Lung (tissue), 12 donors: ENCODE data around the gene CUL7. TPM values are rescaled to one million over a fixed set of nuclear protein-coding genes. Genes with fewer than 3 reads are reported as not detected.

ENCODE experiments used
- ATAC-seq: fragments of 200-7000 bp; cut with Tn5 transposase; one replicate; pipeline ENCODE4 v1.9.1; 2020; ENCODE audit warnings: moderate number of reproducible peaks; ENCODE audit not compliant: insufficient read depth, low FRiP score
- DNase-seq, 3 donors: peaks; one replicate each; pipeline ENCODE4 v3.0.0-alpha.2; 2013 to 2017
- H3K27ac ChIP-seq, 2 donors: one replicate each; pipeline ENCODE4 v1.5.1; 2013; ENCODE audit warnings: mild to moderate bottlenecking in 2 of 2, moderate library complexity in 2 of 2, control low read depth in 1 of 2, inconsistent platforms in 1 of 2, low read depth in 1 of 2, low read length in 1 of 2
- H3K27me3 ChIP-seq, 3 donors: one replicate each; pipeline ENCODE4 v1.5.1; 2013; ENCODE audit warnings: low read length in 2 of 3; ENCODE audit not compliant: control insufficient read depth in 3 of 3, insufficient read depth in 3 of 3
- H3K36me3 ChIP-seq, 4 donors: one replicate each; pipeline ENCODE4 v1.5.1; 2013; ENCODE audit warnings: low read length in 4 of 4, mild to moderate bottlenecking in 1 of 4, moderate library complexity in 1 of 4; ENCODE audit not compliant: control insufficient read depth in 4 of 4, insufficient read depth in 4 of 4
- H3K4me1 ChIP-seq, 5 donors: one replicate each; pipeline ENCODE4 v1.5.1; 2013; ENCODE audit warnings: low read length in 5 of 5, mild to moderate bottlenecking in 2 of 5, moderate library complexity in 1 of 5; ENCODE audit not compliant: control insufficient read depth in 5 of 5, insufficient read depth in 5 of 5
- H3K4me3 ChIP-seq: one replicate; pipeline ENCODE4 v1.5.1; 2013; ENCODE audit warnings: mild to moderate bottlenecking, control low read depth, moderate library complexity
- H3K9ac ChIP-seq, 2 donors: one replicate each; pipeline ENCODE4 v1.5.1; 2013; ENCODE audit warnings: low read length in 2 of 2, control low read depth in 1 of 2; ENCODE audit not compliant: insufficient read depth in 1 of 2
- H3K9me3 ChIP-seq, 4 donors: one replicate each; pipeline ENCODE4 v1.5.1; 2013; ENCODE audit warnings: low read length in 3 of 4, mild to moderate bottlenecking in 1 of 4, moderate library complexity in 1 of 4; ENCODE audit not compliant: control insufficient read depth in 4 of 4, insufficient read depth in 3 of 4
- CTCF ChIP-seq: IDR thresholded peaks from 2 replicates; pipeline ENCODE4 v1.5.1; 2012; ENCODE audit warnings: mild to moderate bottlenecking; ENCODE audit errors: control extremely low read depth, extremely low read depth
- WGBS, 2 donors: extraction: QIAGEN DNeasy Blood & Tissue Kit; methylation state at CpG; one replicate each; pipeline ENCODE4 v1.1.7; 2013; 5-methylcytosine and 5-hydroxymethylcytosine counted together
- polyA plus RNA-seq, 2 donors: library from polyadenylated mRNA; stranded (reverse); fragments of 200-250 nt; gene quantifications; one replicate each; pipeline ENCODE4 v1.2.1, GENCODE V29; 2013
- total RNA-seq, 2 donors: library from RNA; depleted of rRNA in 1 of 2; stranded (reverse); fragments of >200 nt in 1 of 2; gene quantifications; one replicate each; pipeline ENCODE4 v1.2.1, GENCODE V29; 2014 to 2021
- donor health status: control.
- donor health status: control.
- donor health status: Bipolar disorder and iron deficiency.
- donor health status: healthy.
- donor health status: DM: yes; HTN: yes; CAD: no.

CUL7 gene
- total and polyA plus RNA-seq, 4 donors, result 8.2 to 23.6 (median 15.2) TPM

DNA sequence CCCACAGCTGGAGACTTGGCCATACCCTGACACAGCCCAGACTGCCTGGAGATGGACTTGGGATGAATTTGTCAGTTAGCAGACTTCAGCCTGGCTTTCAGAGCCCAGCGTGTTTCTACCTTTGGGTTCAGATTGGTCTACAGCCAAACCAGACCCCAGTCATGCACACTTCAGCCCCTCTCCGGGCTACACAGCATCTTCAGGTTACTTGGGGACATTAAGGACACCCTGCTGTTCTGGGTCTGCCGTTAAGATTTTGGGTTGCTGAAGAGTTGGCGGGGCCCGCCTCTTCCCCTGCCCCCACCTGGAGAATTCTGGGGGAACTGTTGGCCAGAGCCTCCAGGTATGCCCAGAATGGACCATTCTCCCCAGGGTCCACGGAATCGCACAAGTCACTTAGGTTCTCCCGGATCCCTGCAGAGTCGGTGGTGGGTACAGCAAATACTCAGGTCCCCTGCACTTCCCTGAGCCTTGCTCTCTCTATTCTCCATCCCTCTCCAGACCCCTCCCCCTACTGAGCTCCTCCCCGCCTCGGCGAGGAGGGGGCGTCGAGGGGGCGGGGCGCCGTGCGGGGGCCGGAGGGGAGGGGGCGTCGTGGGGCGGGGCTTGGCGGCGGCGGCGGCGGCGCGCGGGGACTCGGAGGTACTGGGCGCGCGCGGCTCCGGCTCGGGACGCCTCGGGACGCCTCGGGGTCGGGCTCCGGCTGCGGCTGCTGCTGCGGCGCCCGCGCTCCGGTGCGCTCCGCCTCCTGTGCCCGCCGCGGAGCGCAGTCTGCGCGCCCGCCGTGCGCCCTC is 22.2 kb upstream of the CUL7 start, which contains the start of gene PTK7:
TSS of gene PTK7 (plus strand) at position 645 of the 794 bp plus-strand sequence. CDS start 175 bp downstream, outside the sequence.
- Histone ChIP-seq H3K9ac (peak within 1 kb of the TSS; percentile 50 to 77), H3K36me3 (peaks cover 3 to 12% (median 11%) of the 10 kb centered on the region in 4 donors), H3K4me3 (peak within 1 kb of the TSS; percentile 83), H3K9me3 (no peaks in the 10 kb centered on the region), H3K27me3 (no peaks in the 10 kb centered on the region), H3K27ac (peak within 1 kb of the TSS in 1 of 2 donors; percentile 78), H3K4me1 (peaks cover 4 to 43% (median 21%) of the 10 kb centered on the region in 5 donors)
- TF ChIP-seq CTCF, result no peak
- WGBS, 2 donors, result 4 to 7% methylated on average over 25 to 60 of the region's 60 CpGs
- DNase-seq (peak; percentile 95 to 96 (median 95)), ATAC-seq (peak; percentile 69)

DNA sequence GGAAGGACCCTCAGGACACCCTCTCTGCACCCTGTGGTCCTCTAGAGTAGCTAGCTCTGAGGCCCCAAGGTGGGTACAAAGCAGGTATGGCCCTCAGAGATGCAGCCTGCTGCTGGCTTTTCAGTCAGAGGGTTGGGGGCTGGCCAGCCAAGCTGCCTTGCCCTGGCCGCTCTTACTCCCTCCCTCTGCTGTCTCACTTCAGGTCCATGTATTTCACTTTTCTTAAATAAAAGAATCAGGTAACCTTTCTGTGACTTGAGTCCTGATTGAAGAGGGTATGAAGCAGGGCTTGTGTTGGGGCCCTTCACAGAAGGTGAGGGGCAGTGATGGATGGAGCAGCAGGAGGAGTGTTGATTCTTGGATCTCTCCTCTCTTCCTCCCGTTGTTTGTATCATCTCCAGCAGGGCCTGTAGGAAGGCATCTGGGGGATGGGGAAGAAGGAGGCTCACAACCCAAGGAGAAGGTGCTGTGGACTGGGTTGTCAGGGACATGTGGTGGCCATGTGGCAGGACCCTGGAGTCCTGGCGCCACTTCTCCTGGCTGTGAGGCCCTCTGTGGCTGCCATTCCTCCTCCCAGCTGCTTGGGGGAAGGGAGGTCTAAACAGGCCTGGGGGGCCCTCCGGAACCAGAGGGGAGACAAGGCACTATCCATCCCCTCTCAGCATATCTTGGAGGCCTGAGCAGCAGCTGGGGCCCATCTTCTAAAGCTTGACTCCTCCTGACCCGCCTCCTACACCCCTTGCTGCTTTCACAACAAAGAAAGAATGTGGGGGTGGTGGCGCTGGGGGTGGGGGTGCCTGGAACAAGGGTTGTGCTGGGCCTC is 21.4 kb upstream of the CUL7 start:
- Histone ChIP-seq H3K9ac (peak overlapping the region in 1 of 2 donors; percentile 50), H3K4me3 (no peak overlapping the region), H3K27ac (peak overlapping the region in 1 of 2 donors; percentile 14), H3K36me3 (peaks cover 3 to 16% (median 12%) of the 10 kb centered on the region in 4 donors), H3K4me1 (peaks cover 4 to 49% (median 26%) of the 10 kb centered on the region in 5 donors), H3K27me3 (no peaks in the 10 kb centered on the region), H3K9me3 (no peaks in the 10 kb centered on the region)
- TF ChIP-seq CTCF, result no peak
- ATAC-seq, result no peak
- 72 to 84% methylated on average over 6 of the region's 6 CpGs for WGBS, 2 donors
- DNase-seq, result peak; percentile 98 to 99 (median 99)

GRCh38 chr6:43070028-43070632 is 16.5 kb upstream of the CUL7 start:
- WGBS, 2 donors, result 60 to 68% methylated on average over 6 of the region's 6 CpGs
- DNase-seq (peak; percentile 55 to 92 (median 86)), ATAC-seq (peak; percentile 46)
- Histone ChIP-seq H3K27me3 (no peaks in the 10 kb centered on the region), H3K4me3 (no peak overlapping the region), H3K27ac (no peak overlapping the region), H3K9ac (no peak overlapping the region), H3K4me1 (peaks cover 0 to 27% (median 15%) of the 10 kb centered on the region in 5 donors), H3K9me3 (peaks cover 0 to 2% (median 0%) of the 10 kb centered on the region in 4 donors), H3K36me3 (peaks cover 12 to 32% (median 20%) of the 10 kb centered on the region in 4 donors)
- TF ChIP-seq CTCF, result no peak
